Smooth muscle cell (in vitro differentiated cells): Measurements from ENCODE around the gene LTB. TPM values are rescaled to one million over a fixed set of nuclear protein-coding genes. Genes with fewer than 3 reads are reported as not detected.

Experiments used
- DNase-seq: peaks from one replicate; lab custom pipeline; 2025; ENCODE audit not compliant: unreplicated experiment; lab: John Stamatoyannopoulos, UW
- H2AFZ ChIP-seq: fragments of 200-600 bp; sonication (generic); 2 replicates; pipeline ENCODE4 v1.6.0; 2016; ENCODE audit warnings: antibody characterized with exemption, low read depth, mild to moderate bottlenecking
- H3F3A ChIP-seq: fragments of 200-600 bp; sonication (generic); 2 replicates; pipeline ENCODE4 v1.6.0; 2017; ENCODE audit warnings: antibody characterized with exemption, low read depth
- H3K27ac ChIP-seq: fragments of 200-600 bp; sonication (generic); 2 replicates; pipeline ENCODE4 v1.5.1; 2016; ENCODE audit warnings: low read depth, mild to moderate bottlenecking
- H3K27me3 ChIP-seq: fragments of 200-600 bp; sonication (generic); 2 replicates; pipeline ENCODE4 v1.6.1; 2016; ENCODE audit warnings: low read depth, mild to moderate bottlenecking
- H3K36me3 ChIP-seq: fragments of 200-600 bp; sonication (generic); 2 replicates; pipeline ENCODE4 v1.5.1; 2016; ENCODE audit warnings: low read depth
- H3K4me1 ChIP-seq: fragments of 200-600 bp; sonication (generic); 2 replicates; pipeline ENCODE4 v1.5.1; 2016; ENCODE audit warnings: low read depth
- H3K4me2 ChIP-seq: fragments of 200-600 bp; sonication (generic); 2 replicates; pipeline ENCODE4 v1.6.0; 2016; ENCODE audit warnings: mild to moderate bottlenecking
- H3K4me3 ChIP-seq: fragments of 200-600 bp; sonication (generic); 2 replicates; pipeline ENCODE4 v1.5.1; 2016; ENCODE audit warnings: mild to moderate bottlenecking
- H3K79me2 ChIP-seq: fragments of 200-600 bp; sonication (generic); 2 replicates; pipeline ENCODE4 v1.6.0; 2016; ENCODE audit warnings: low read depth, mild to moderate bottlenecking
- H3K9ac ChIP-seq: fragments of 200-600 bp; sonication (generic); 2 replicates; pipeline ENCODE4 v1.6.0; 2016; ENCODE audit warnings: low read depth
- H3K9me3 ChIP-seq: fragments of 200-600 bp; sonication (generic); replicated peaks from 2 replicates; pipeline ENCODE4 v1.5.1; 2016; ENCODE audit warnings: low read depth
- H4K20me1 ChIP-seq: fragments of 200-600 bp; sonication (generic); 2 replicates; pipeline ENCODE4 v1.6.0; 2016; ENCODE audit warnings: low read depth
- CTCF ChIP-seq: fragments of 200-600 bp; sonication (generic); IDR thresholded peaks from 2 replicates; pipeline ENCODE4 v1.5.1; 2017; ENCODE audit warnings: borderline replicate concordance, mild to moderate bottlenecking, antibody characterized with exemption; ENCODE audit not compliant: insufficient read depth, poor library complexity, severe bottlenecking
- WGBS: methylation state at CpG from one replicate; pipeline ENCODE4 v1.1.7; 2016; ENCODE audit warnings: low lambda C conversion rate; 5-methylcytosine and 5-hydroxymethylcytosine counted together
- polyA plus RNA-seq: library from polyadenylated mRNA; unstranded; fragments of >200 nt; fragmentation: Nextera tagmentation; extraction: Ambion mirVana; gene quantifications from 2 replicates; pipeline ENCODE4 v1.2.1, GENCODE V29; 2016
- total RNA-seq: library from RNA; depleted of rRNA; stranded (reverse); fragments of >200 nt; gene quantifications from 2 replicates; pipeline ENCODE4 v1.2.3, GENCODE V29; 2014

The LTB gene
- total and polyA plus RNA-seq, 2 experiments from 2014 or later: 0.75 TPM; not detected in 1

DNA sequence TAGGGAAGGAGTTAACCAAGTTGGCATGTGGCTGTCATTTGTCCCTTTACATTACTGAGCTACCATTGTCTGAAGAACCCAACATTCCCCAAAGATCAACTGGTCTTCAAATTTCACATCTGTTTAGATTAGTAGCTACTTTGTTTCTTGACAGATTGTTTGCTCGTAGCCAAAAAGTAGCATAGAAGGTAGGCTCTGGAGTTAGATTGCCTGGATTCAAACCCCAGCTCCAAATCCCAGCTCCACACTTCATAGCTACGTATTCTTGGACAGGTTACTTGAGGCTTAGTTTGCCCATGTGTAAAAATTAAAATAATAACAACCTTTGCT, 33.7 kb downstream of the LTB start:
- H3K4me1 ChIP-seq: peaks cover 12% of the 10 kb centered on the region
- peak overlapping the region; percentile 79 for H3K27ac ChIP-seq
- no peaks in the 10 kb centered on the region for H3K36me3 ChIP-seq
- peak overlapping the region; percentile 85 for H3K9ac ChIP-seq
- no peak for DNase-seq
- H3K9me3 ChIP-seq: no peaks in the 10 kb centered on the region
- no peaks in the 10 kb centered on the region for H3K27me3 ChIP-seq
- H4K20me1 ChIP-seq: no peaks in the 10 kb centered on the region
- H3K4me3 ChIP-seq: peak overlapping the region; percentile 74
- peaks cover 5% of the 10 kb centered on the region for H3F3A ChIP-seq
- peak overlapping the region; percentile 91 for H3K4me2 ChIP-seq
- no peak for TF ChIP-seq CTCF
- WGBS: 95% methylated on average over 2 of the region's 2 CpGs
- H2AFZ ChIP-seq: no peak overlapping the region
- H3K79me2 ChIP-seq: peaks cover 32% of the 10 kb centered on the region

DNA sequence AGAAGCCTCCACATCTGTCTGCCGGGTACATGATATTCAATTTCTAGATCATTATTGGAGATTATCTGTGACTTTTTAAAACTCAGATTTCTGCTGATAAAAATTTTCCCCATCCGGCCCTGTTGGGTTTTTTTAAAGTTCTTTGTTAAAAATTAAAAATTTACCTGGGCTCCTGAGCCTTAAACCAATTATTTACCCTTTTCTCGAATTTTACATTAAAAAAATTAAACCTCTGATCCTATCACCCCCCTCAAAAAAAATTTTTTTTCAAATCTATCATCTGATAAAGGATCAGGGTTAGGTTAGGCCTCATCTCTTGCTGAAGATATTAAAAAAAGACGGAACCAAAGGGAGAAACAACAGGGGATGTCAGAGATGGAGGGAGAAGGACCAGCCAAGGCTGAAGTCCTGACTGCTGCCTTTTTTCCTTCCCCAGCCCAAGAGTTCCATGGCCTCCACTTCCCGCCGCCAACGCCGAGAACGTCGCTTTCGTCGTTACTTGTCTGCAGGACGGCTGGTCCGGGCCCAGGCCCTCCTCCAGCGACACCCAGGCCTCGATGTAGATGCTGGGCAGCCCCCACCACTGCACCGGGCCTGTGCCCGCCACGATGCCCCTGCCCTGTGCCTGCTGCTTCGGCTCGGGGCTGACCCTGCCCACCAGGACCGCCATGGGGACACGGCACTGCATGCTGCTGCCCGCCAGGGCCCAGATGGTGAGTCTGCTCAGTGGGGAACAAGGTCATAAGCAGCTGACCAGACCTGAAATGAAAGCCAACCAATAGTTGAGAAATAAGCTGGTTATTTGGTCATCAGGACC, 34.3 kb downstream of the LTB start:
- Histone ChIP-seq H3K79me2 (peaks cover 35% of the 10 kb centered on the region), H3K27me3 (no peaks in the 10 kb centered on the region), H3K4me2 (peak overlapping the region; percentile 91), H3K9me3 (no peaks in the 10 kb centered on the region), H2AFZ (peak overlapping the region; percentile 91), H3K27ac (peak overlapping the region; percentile 79), H4K20me1 (no peaks in the 10 kb centered on the region), H3K4me3 (peak overlapping the region; percentile 74), H3F3A (peaks cover 10% of the 10 kb centered on the region), H3K9ac (peak overlapping the region; percentile 85), H3K36me3 (no peaks in the 10 kb centered on the region), H3K4me1 (peaks cover 12% of the 10 kb centered on the region)
- no peak for TF ChIP-seq CTCF
- 75% methylated on average over 24 of the region's 24 CpGs for WGBS
- no peak for DNase-seq

DNA sequence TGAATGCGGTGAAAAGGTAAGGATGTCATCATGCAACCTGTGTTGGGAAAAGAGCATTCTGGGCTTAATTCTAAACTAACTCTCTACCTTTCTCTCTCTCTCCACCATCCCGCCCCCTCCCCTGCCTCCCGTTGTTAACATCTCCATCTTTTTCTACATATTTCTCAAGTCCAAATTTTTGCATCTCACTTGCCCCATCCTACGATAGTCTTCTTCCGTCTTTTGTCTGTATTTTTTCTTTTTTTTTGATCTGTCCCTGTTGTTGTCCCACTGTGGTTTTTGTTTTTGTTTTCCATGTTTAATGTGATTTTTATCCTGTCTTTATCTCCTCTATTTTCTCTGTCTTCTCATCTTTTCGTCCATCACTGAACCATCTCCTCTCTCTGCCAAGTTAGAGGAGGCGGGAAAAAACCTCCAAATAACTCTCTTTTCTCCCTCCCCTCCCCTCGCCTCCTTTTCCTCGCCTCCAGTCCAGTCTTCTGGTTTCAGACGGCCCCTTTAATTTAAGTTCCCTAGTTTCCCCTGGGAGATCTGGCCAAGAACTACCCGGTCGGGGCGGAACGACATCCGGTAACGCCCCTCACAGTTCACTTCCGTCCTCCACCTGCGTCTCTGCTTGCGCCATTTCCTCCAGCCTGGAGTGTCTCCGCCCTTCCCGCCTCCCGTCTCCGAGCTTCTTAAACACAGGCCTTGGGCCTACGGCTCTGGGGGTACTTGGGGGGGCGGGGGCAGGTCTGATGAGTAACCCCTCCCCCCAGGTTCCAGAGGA, 35.1 kb downstream of the LTB start, which contains the start of gene NFKBIL1:
TSS of gene NFKBIL1 (plus strand) at position 651 of the 769 bp plus-strand sequence. CDS start at position 738, 87 bp downstream.
- no peaks in the 10 kb centered on the region for H3K27me3 ChIP-seq
- H3K9me3 ChIP-seq: no peaks in the 10 kb centered on the region
- H3F3A ChIP-seq: peaks cover 14% of the 10 kb centered on the region
- peak within 1 kb of the TSS; percentile 74 for H3K4me3 ChIP-seq
- H3K4me2 ChIP-seq: peak within 1 kb of the TSS; percentile 91
- peak within 1 kb of the TSS; percentile 79 for H3K27ac ChIP-seq
- H2AFZ ChIP-seq: peak within 1 kb of the TSS; percentile 91
- DNase-seq: peak; percentile 51
- peaks cover 32% of the 10 kb centered on the region for H3K79me2 ChIP-seq
- H3K36me3 ChIP-seq: no peaks in the 10 kb centered on the region
- no peaks in the 10 kb centered on the region for H4K20me1 ChIP-seq
- WGBS: under 1% methylated on average over 25 of the region's 25 CpGs
- TF ChIP-seq CTCF: no peak
- H3K9ac ChIP-seq: peak within 1 kb of the TSS; percentile 85
- H3K4me1 ChIP-seq: peaks cover 12% of the 10 kb centered on the region
